ENCODE data around the gene ING5.

DNA sequence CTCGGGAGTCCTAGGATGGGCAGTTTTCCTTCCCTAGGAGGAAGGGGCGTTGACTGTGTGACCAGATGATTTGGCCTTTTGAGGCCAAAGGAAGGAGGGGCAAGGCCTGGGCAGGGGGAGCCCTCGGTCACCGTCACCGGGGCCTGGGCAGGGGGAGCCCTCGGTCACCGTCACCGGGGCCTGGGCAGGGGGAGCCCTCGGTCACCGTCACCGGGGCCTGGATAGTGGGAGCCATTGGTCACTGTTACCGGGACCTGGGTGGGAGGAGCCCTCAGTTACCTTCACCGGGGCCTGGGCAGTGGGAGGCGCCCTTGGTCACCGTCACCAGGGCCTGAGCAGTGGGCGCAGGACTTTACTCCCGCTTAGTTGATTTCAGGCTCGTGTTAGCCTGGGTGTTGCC, 49.9 kb downstream of the ING5 start:
- TF ChIP-seq PPARA (CRISPR knock-in tag; IDR thresholded peaks at IDR 0.05; ENCODE audit: borderline replicate concordance) (no peak), ZNF565 (CRISPR knock-in tag; conservative IDR thresholded peaks at IDR 0.05; ENCODE audit: low read depth) (no peak), ESRRG (CRISPR knock-in tag; IDR thresholded peaks at IDR 0.05) (no peak), TCF4 (CRISPR knock-in tag; IDR thresholded peaks at IDR 0.05; ENCODE audit: borderline replicate concordance) (no peak), ZNF70 (CRISPR knock-in tag; IDR thresholded peaks at IDR 0.05) (no peak)
- TF ChIP-seq, protein P1, sequence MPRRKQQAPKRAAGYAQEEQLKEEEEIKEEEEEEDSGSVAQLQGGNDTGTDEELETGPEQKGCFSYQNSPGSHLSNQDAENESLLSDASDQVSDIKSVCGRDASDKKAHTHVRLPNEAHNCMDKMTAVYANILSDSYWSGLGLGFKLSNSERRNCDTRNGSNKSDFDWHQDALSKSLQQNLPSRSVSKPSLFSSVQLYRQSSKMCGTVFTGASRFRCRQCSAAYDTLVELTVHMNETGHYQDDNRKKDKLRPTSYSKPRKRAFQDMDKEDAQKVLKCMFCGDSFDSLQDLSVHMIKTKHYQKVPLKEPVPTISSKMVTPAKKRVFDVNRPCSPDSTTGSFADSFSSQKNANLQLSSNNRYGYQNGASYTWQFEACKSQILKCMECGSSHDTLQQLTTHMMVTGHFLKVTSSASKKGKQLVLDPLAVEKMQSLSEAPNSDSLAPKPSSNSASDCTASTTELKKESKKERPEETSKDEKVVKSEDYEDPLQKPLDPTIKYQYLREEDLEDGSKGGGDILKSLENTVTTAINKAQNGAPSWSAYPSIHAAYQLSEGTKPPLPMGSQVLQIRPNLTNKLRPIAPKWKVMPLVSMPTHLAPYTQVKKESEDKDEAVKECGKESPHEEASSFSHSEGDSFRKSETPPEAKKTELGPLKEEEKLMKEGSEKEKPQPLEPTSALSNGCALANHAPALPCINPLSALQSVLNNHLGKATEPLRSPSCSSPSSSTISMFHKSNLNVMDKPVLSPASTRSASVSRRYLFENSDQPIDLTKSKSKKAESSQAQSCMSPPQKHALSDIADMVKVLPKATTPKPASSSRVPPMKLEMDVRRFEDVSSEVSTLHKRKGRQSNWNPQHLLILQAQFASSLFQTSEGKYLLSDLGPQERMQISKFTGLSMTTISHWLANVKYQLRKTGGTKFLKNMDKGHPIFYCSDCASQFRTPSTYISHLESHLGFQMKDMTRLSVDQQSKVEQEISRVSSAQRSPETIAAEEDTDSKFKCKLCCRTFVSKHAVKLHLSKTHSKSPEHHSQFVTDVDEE (CRISPR knock-in tag; IDR thresholded peaks at IDR 0.05): no peak
- TF ChIP-seq, protein P2, sequence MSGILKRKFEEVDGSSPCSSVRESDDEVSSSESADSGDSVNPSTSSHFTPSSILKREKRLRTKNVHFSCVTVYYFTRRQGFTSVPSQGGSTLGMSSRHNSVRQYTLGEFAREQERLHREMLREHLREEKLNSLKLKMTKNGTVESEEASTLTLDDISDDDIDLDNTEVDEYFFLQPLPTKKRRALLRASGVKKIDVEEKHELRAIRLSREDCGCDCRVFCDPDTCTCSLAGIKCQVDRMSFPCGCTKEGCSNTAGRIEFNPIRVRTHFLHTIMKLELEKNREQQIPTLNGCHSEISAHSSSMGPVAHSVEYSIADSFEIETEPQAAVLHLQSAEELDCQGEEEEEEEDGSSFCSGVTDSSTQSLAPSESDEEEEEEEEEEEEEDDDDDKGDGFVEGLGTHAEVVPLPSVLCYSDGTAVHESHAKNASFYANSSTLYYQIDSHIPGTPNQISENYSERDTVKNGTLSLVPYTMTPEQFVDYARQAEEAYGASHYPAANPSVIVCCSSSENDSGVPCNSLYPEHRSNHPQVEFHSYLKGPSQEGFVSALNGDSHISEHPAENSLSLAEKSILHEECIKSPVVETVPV (CRISPR knock-in tag; IDR thresholded peaks at IDR 0.05): no peak
- TF ChIP-seq, protein P3, sequence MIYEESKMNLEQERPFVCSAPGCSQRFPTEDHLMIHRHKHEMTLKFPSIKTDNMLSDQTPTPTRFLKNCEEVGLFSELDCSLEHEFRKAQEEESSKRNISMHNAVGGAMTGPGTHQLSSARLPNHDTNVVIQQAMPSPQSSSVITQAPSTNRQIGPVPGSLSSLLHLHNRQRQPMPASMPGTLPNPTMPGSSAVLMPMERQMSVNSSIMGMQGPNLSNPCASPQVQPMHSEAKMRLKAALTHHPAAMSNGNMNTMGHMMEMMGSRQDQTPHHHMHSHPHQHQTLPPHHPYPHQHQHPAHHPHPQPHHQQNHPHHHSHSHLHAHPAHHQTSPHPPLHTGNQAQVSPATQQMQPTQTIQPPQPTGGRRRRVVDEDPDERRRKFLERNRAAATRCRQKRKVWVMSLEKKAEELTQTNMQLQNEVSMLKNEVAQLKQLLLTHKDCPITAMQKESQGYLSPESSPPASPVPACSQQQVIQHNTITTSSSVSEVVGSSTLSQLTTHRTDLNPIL (CRISPR knock-in tag; IDR thresholded peaks at IDR 0.05; ENCODE audit: low read depth): no peak
- TF ChIP-seq, protein P4, sequence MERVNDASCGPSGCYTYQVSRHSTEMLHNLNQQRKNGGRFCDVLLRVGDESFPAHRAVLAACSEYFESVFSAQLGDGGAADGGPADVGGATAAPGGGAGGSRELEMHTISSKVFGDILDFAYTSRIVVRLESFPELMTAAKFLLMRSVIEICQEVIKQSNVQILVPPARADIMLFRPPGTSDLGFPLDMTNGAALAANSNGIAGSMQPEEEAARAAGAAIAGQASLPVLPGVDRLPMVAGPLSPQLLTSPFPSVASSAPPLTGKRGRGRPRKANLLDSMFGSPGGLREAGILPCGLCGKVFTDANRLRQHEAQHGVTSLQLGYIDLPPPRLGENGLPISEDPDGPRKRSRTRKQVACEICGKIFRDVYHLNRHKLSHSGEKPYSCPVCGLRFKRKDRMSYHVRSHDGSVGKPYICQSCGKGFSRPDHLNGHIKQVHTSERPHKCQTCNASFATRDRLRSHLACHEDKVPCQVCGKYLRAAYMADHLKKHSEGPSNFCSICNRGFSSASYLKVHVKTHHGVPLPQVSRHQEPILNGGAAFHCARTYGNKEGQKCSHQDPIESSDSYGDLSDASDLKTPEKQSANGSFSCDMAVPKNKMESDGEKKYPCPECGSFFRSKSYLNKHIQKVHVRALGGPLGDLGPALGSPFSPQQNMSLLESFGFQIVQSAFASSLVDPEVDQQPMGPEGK (CRISPR knock-in tag; IDR thresholded peaks at IDR 0.05; ENCODE audit: borderline replicate concordance): no peak
- TF ChIP-seq, protein P5, sequence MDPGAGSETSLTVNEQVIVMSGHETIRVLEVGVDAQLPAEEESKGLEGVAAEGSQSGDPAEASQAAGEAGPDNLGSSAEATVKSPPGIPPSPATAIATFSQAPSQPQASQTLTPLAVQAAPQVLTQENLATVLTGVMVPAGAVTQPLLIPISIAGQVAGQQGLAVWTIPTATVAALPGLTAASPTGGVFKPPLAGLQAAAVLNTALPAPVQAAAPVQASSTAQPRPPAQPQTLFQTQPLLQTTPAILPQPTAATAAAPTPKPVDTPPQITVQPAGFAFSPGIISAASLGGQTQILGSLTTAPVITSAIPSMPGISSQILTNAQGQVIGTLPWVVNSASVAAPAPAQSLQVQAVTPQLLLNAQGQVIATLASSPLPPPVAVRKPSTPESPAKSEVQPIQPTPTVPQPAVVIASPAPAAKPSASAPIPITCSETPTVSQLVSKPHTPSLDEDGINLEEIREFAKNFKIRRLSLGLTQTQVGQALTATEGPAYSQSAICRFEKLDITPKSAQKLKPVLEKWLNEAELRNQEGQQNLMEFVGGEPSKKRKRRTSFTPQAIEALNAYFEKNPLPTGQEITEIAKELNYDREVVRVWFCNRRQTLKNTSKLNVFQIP (CRISPR knock-in tag; IDR thresholded peaks at IDR 0.05; ENCODE audit: borderline replicate concordance, low read depth): no peak

Data from SK-N-SH treated with all-trans-retinoic acid at 6 μM for 48 hours (cell line).